DOHH2 (cell line): ENCODE data around the gene RIN2.

Source experiments
- H3F3A ChIP-seq: fragments of 200-600 bp; sonication (generic), shearing (Covaris generic); 2 replicates; pipeline ENCODE4 v1.6.0; 2016; ENCODE audit warnings: antibody characterized with exemption, mild to moderate bottlenecking; ENCODE audit not compliant: control insufficient read depth, insufficient read depth
- H3K27ac ChIP-seq: fragments of 200-600 bp; sonication (generic); 2 replicates; pipeline ENCODE4 v1.5.1; 2014; ENCODE audit warnings: low read depth, mild to moderate bottlenecking, low read length, moderate library complexity
- H3K27me3 ChIP-seq: fragments of 200-600 bp; sonication (generic); 2 replicates; pipeline ENCODE4 v1.6.1; 2014; ENCODE audit warnings: mild to moderate bottlenecking, low read length, mixed read lengths; ENCODE audit not compliant: control insufficient read depth
- H3K36me3 ChIP-seq: fragments of 200-600 bp; sonication (generic); 2 replicates; pipeline ENCODE4 v1.6.1; 2014; ENCODE audit warnings: mild to moderate bottlenecking, low read length, moderate library complexity, mixed read lengths; ENCODE audit not compliant: control insufficient read depth
- H3K4me1 ChIP-seq: fragments of 200-600 bp; sonication (generic); 2 replicates; pipeline ENCODE4 v1.6.1; 2014; ENCODE audit warnings: mild to moderate bottlenecking, low read length, mixed read lengths; ENCODE audit not compliant: control insufficient read depth
- H3K4me2 ChIP-seq: fragments of 200-600 bp; sonication (generic); 2 replicates; pipeline ENCODE4 v1.6.0; 2014; ENCODE audit warnings: mild to moderate bottlenecking, low read length, moderate library complexity
- H3K4me3 ChIP-seq: fragments of 200-600 bp; sonication (generic); 2 replicates; pipeline ENCODE4 v1.5.1; 2014; ENCODE audit warnings: mild to moderate bottlenecking, low read length, mixed read lengths
- H3K79me2 ChIP-seq: fragments of 200-600 bp; sonication (generic); 2 replicates; pipeline ENCODE4 v1.6.1; 2014; ENCODE audit warnings: mild to moderate bottlenecking, low read length, mixed read lengths; ENCODE audit not compliant: control insufficient read depth
- H3K9me2 ChIP-seq: fragments of 200-600 bp; sonication (generic); replicated peaks from 2 replicates; pipeline ENCODE4 v1.6.1; 2014; ENCODE audit warnings: mild to moderate bottlenecking, low read length, mixed read lengths; ENCODE audit not compliant: control insufficient read depth
- H3K9me3 ChIP-seq: fragments of 200-600 bp; sonication (generic); 2 replicates; pipeline ENCODE4 v1.6.1; 2014; ENCODE audit warnings: antibody characterized with exemption, low read length, mixed read lengths; ENCODE audit not compliant: control insufficient read depth, insufficient read depth
- H4K20me1 ChIP-seq: fragments of 200-600 bp; sonication (generic); 2 replicates; pipeline ENCODE4 v1.6.0; 2014; ENCODE audit warnings: low read depth, mild to moderate bottlenecking, antibody characterized with exemption, low read length, moderate library complexity; ENCODE audit not compliant: control insufficient read depth, insufficient read depth
- EZH2phosphoT487 ChIP-seq: fragments of 200-600 bp; sonication (generic); IDR thresholded peaks from 2 replicates; pipeline ENCODE4 v1.6.1; 2017; ENCODE audit warnings: borderline replicate concordance, mild to moderate bottlenecking, antibody characterized with exemption, low read length, moderate library complexity, mixed read lengths
- TF ChIP-seq, protein P1 (sequence below): fragments of 200-600 bp; sonication (generic); IDR thresholded peaks from one replicate; pipeline ENCODE4 v1.5.1; 2014; ENCODE audit warnings: antibody characterized with exemption, mild to moderate bottlenecking, low read depth, low read length; ENCODE audit not compliant: poor library complexity, severe bottlenecking

RIN2 gene

DNA sequence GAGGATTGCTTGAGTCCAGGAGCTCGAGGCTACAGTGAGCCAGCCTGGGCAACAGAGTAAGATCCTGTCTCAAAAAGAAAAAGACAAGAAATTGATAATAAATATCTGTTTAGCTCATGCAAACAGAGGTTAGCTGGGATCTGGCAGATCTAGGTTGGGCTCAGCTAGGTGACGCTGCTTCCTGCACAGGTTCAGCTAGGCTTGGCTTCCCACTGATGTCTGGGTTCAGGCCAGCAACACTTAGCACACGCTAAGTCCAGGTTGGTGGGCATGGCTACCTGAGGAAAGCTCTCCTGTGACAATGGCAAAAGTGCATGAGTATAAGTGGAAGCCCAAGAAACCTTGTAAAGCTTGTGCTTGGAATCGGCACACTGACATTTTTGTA lies 48.7 kb downstream of the RIN2 start:
- Histone ChIP-seq H3K27me3 (no peaks in the 10 kb centered on the region), H3K4me2 (no peak overlapping the region), H3F3A (no peaks in the 10 kb centered on the region), H3K79me2 (no peaks in the 10 kb centered on the region), H3K4me1 (no peaks in the 10 kb centered on the region), H4K20me1 (no peaks in the 10 kb centered on the region), H3K27ac (no peak overlapping the region), H3K9me2 (no peaks in the 10 kb centered on the region), H3K36me3 (no peaks in the 10 kb centered on the region), H3K9me3 (no peaks in the 10 kb centered on the region), H3K4me3 (no peak overlapping the region)
- no peak for TF ChIP-seq EZH2phosphoT487
- TF ChIP-seq, protein P1, sequence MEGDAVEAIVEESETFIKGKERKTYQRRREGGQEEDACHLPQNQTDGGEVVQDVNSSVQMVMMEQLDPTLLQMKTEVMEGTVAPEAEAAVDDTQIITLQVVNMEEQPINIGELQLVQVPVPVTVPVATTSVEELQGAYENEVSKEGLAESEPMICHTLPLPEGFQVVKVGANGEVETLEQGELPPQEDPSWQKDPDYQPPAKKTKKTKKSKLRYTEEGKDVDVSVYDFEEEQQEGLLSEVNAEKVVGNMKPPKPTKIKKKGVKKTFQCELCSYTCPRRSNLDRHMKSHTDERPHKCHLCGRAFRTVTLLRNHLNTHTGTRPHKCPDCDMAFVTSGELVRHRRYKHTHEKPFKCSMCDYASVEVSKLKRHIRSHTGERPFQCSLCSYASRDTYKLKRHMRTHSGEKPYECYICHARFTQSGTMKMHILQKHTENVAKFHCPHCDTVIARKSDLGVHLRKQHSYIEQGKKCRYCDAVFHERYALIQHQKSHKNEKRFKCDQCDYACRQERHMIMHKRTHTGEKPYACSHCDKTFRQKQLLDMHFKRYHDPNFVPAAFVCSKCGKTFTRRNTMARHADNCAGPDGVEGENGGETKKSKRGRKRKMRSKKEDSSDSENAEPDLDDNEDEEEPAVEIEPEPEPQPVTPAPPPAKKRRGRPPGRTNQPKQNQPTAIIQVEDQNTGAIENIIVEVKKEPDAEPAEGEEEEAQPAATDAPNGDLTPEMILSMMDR = no peak

GRCh38 chr20:19807191-19807945 lies 49.3 kb downstream of the RIN2 start:
- TF ChIP-seq, protein P1 = no peak
- TF ChIP-seq EZH2phosphoT487 = no peak
- H3K9me2 ChIP-seq = no peaks in the 10 kb centered on the region
- H3K4me2 ChIP-seq = no peak overlapping the region
- H3K9me3 ChIP-seq = no peaks in the 10 kb centered on the region
- no peaks in the 10 kb centered on the region for H3K27me3 ChIP-seq
- no peaks in the 10 kb centered on the region for H3K4me1 ChIP-seq
- H3K79me2 ChIP-seq = no peaks in the 10 kb centered on the region
- no peak overlapping the region for H3K27ac ChIP-seq
- H4K20me1 ChIP-seq = no peaks in the 10 kb centered on the region
- H3K36me3 ChIP-seq = no peaks in the 10 kb centered on the region
- H3F3A ChIP-seq = no peaks in the 10 kb centered on the region
- H3K4me3 ChIP-seq = no peak overlapping the region
